BJ (cell line): ENCODE results near the gene OXCT2. TPM values are rescaled to one million over a fixed set of nuclear protein-coding genes. Genes with fewer than 3 reads are reported as not detected.
"Not testable (repeated sequence)": the region's sequence is repeated elsewhere in the genome, so short reads cannot be mapped to it uniquely, and the experiment has no call there.

Experiments used
- CTCF ChIA-PET: fragments of 350-600 bp; formaldehyde crosslinking; extraction: SDS; loops from one replicate; lab custom pipeline; 2021; ENCODE audit warnings: antibody characterized with exemption, inconsistent platforms; lab: Yijun Ruan, JAX
- POLR2A ChIA-PET: fragments of 300-600 bp; sonication (Branson Sonifier 250); formaldehyde crosslinking; extraction: SDS; loops from one replicate; lab custom pipeline; 2021; ENCODE audit warnings: antibody characterized with exemption; lab: Charles Lee
- DNase-seq: peaks from one replicate; pipeline ENCODE4 v3.0.0-alpha.2; 2011; ENCODE audit warnings: low read depth
- H3K27me3 ChIP-seq: 2 replicates; pipeline ENCODE4 v1.6.0; 2011; ENCODE audit warnings: low read length; ENCODE audit not compliant: control insufficient read depth, insufficient read depth
- H3K36me3 ChIP-seq: 2 replicates; pipeline ENCODE4 v1.5.1; 2011; ENCODE audit warnings: low read length; ENCODE audit not compliant: control insufficient read depth, insufficient read depth
- H3K4me3 ChIP-seq: 2 replicates; pipeline ENCODE4 v1.5.1; 2011; ENCODE audit warnings: low read depth, mild to moderate bottlenecking, control low read depth, low read length
- polyA minus RNA-seq: library from RNA; depleted of rRNA, polyadenylated mRNA; stranded (reverse); fragments of >200 nt; gene quantifications from 2 replicates; pipeline ENCODE4 v1.2.3, GENCODE V29; 2011; rRNA and poly(A)+ RNA removed
- polyA plus RNA-seq: library from polyadenylated mRNA; depleted of rRNA; stranded (reverse); fragments of >200 nt; gene quantifications from 2 replicates; pipeline ENCODE4 v1.2.3, GENCODE V29; 2011; rRNA removed
- TF ChIP-seq, protein P1 (sequence below): IDR thresholded peaks from 2 replicates; pipeline ENCODE4 v1.5.1; 2011; ENCODE audit warnings: low read depth, mild to moderate bottlenecking, control low read depth, inconsistent platforms, low read length, moderate library complexity; ENCODE audit not compliant: insufficient read depth

The OXCT2 gene
- polyA plus RNA-seq (0.53 and 1.2 TPM in 2 replicates), polyA minus RNA-seq (0.77 and 2.8 TPM in 2 replicates)

GRCh38 chr1:39771022-39771532, at the start of gene OXCT2:
OXCT2 (minus strand) TSS chr1:39771348; CDS start chr1:39771255, 93 bp downstream.
- POLR2A ChIA-PET, result not testable (repeated sequence)

DNA sequence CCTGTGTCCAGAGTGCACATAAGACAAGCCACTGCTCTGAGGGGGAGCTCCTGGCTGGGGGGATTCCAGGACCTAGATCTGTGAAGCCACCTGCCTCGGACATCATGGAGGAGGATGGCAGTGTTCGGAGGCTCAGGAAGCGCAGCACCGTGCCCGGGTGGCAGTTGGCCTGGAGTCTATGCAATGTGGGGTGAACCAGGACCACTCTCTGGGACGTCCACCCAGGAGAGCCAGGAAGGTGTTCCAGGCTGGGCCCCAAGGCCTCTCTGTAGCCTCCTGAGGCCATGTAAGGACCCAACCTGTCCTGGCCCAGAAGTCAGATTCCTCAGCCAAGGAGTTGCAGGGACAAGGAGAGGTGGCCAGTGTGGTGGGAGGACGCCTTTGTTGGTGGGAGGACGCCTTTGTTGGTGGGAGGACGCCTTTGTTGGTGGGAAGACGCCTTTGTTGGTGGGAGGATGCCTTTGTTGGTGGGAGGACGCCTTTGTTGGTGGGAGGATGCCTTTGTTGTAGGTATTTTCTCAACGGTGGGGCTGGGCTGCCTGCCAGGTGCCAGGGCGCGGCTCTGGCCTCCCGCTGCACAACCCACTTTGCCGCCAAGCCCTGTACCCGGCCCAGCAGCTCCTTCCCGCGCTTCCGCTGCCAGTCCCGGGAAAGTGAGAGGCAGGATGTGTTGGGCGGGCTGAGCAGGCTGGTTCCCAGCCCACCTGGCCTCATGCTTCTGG, 48.1 kb upstream of the OXCT2 start:
- Histone ChIP-seq H3K36me3 (no peaks in the 10 kb centered on the region), H3K27me3 (peaks cover 2% of the 10 kb centered on the region), H3K4me3 (no peak overlapping the region)
- TF ChIP-seq, protein P1, sequence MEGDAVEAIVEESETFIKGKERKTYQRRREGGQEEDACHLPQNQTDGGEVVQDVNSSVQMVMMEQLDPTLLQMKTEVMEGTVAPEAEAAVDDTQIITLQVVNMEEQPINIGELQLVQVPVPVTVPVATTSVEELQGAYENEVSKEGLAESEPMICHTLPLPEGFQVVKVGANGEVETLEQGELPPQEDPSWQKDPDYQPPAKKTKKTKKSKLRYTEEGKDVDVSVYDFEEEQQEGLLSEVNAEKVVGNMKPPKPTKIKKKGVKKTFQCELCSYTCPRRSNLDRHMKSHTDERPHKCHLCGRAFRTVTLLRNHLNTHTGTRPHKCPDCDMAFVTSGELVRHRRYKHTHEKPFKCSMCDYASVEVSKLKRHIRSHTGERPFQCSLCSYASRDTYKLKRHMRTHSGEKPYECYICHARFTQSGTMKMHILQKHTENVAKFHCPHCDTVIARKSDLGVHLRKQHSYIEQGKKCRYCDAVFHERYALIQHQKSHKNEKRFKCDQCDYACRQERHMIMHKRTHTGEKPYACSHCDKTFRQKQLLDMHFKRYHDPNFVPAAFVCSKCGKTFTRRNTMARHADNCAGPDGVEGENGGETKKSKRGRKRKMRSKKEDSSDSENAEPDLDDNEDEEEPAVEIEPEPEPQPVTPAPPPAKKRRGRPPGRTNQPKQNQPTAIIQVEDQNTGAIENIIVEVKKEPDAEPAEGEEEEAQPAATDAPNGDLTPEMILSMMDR, result no peak
- DNase-seq, result no peak
- ChIA-PET POLR2A (no interaction called here), CTCF (interaction anchor here (1.0 to 6.6 kb wide), 8 partner anchors 81 to 519 kb away, joined by 3 to 112 read pairs (median 7); partner anchors contain the start of gene MYCL)

More at GRCh38 chr1:39771022-39771532, at the start of gene OXCT2:
- H3K36me3 ChIP-seq, H3K27me3 ChIP-seq, DNase-seq, CTCF ChIA-PET: not testable (repeated sequence)
- H3K4me3 ChIP-seq, result peak within 1 kb of the TSS; percentile 19

DNA sequence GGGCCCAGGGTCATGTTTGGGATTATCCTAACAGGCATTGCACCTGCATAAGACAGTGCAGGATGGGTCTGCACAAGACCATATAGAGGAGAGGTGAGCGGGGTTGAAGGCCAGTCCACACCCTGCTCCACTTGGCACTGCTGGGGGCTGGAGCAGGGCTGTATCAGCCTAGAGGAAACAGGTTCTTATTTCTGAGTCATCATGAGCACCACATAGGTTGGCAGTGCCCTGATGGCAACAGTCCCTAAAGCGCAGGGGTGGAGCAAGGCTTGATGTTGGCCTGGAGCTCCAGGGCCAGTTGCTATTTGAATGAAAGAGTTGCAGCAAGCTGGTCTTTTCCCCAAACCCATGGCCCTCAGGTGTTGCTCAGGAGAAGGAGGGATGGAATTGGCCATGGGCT, 47.3 kb upstream of the OXCT2 start:
- TF ChIP-seq, protein P1, result no peak
- Histone ChIP-seq H3K27me3 (peaks cover 2% of the 10 kb centered on the region), H3K36me3 (no peaks in the 10 kb centered on the region), H3K4me3 (no peak overlapping the region)
- no peak for DNase-seq
- ChIA-PET POLR2A (no interaction called here), CTCF (interaction anchor here (1.2 to 6.6 kb wide), 6 partner anchors 82 to 214 kb away, joined by 4 to 112 read pairs (median 8); partner anchors contain the start of gene MYCL)

DNA sequence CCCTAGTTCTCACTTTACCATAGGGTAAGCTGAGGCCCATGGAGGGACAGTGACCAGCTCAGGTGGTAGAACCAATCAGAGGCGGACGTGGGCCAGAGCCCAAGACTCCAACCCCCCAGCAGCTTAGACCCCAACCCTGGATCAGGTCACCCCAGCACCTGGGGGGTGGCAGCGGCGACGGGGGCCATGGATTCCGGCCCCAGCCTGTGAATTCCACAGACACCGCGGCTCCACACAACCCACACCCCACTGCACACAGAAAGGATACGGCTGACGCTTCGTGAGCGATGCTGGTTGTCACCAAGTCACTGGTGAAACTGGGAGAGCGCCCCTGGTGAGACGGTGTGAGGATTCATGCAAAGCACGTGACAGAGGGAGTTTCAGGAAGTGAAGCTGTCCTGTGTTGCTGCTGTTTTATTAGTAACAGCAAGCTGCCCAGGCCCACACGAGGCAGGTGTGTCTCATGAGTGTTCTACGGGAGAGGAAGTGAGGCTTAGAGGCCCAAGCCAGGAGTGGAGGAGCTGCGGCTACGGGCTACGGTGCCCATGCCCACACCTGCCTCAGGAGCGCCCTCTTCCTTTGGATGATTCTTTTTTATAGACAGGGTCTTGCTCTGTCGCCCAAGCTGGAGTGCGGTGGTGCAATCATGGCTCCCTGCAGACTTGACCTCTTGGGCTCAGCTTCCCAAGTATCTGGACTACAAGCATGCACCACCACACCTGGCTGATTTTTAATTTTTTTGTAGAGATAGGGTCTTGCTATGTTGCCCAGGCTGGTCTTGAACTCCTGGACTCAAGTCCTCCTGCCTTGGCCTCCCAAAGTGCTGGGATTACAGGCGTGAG, 46.2 kb upstream of the OXCT2 start:
- DNase-seq, H3K27me3 ChIP-seq, H3K4me3 ChIP-seq, H3K36me3 ChIP-seq, POLR2A ChIA-PET: not testable (repeated sequence)
- CTCF ChIA-PET, result interaction anchor here (0.6 to 6.6 kb wide), 8 partner anchors 16 to 215 kb away, joined by 3 to 112 read pairs (median 6); partner anchors contain the start of gene MYCL

GRCh38 chr1:39816415-39817090, 45.4 kb upstream of the OXCT2 start:
- H3K27me3 ChIP-seq, result peaks cover 3% of the 10 kb centered on the region
- no peak overlapping the region for H3K4me3 ChIP-seq
- ChIA-PET POLR2A (no interaction called here), CTCF (interaction anchor here (0.7 to 6.6 kb wide), 16 partner anchors 26 to 216 kb away, joined by 3 to 112 read pairs (median 5); partner anchors contain the start of gene MYCL)
- no peaks in the 10 kb centered on the region for H3K36me3 ChIP-seq
- TF ChIP-seq, protein P1, result peak; percentile 78
- peak; percentile 65 for DNase-seq
